GM19467 (cell line): Measurements from ENCODE around the gene P2RX3.

Source experiments
- ATAC-seq: cut with Tn5 transposase; IDR thresholded peaks from one replicate; pipeline ENCODE4 v1.9.1; 2021; ENCODE audit warnings: mild to moderate bottlenecking, moderate library complexity; ENCODE audit not compliant: unreplicated experiment

Gene P2RX3

DNA sequence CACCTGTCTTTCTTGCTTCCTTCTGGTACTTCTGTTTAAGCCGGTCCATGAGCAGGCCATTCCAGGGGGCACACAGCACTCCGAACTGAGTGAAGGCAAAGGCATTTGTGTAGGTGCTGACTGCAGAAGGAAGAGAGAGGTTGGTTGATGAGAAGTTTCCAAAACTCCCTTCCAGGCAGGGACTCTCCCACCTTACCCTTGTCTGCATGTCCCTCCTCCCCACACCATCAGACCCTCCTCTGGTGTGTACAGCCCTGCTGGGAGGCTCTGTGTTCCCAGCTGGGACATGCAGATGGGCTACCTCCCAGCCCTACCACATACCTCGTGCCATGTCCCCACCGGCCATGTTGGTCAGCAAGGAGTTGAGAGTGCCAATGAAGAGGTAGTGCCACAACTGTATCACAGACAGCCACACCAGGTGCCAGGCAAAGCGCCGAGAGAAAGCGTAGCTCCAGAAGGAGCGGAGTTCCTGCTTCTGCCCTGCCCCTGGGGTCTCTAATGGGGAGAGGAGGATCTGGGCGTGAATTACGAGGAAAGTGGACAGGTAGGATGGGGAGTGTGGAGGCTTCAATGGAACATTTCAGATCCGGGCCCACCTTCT lies 76.6 kb downstream of the P2RX3 start:
- ATAC-seq, result no peak

DNA sequence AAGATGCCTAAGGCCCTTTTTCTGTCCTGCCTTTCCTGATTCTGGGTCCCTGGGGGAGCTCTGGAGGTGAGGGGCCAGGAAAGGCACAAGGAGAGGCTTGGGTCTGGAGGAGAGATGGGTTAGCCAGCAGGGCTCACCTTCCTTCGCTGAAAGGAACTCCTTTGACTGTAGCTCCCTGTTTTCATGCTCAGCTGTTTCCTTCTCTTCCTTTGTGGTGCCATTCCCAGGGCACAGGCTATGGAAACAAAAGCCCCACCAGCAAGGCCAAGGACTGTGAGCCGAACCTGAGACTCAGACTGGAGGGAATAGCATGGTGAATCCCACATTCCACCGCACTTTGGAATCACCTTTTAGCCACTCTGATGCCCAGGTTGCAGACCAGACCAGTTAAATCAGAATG lies 78.3 kb downstream of the P2RX3 start:
- ATAC-seq, result no peak

DNA sequence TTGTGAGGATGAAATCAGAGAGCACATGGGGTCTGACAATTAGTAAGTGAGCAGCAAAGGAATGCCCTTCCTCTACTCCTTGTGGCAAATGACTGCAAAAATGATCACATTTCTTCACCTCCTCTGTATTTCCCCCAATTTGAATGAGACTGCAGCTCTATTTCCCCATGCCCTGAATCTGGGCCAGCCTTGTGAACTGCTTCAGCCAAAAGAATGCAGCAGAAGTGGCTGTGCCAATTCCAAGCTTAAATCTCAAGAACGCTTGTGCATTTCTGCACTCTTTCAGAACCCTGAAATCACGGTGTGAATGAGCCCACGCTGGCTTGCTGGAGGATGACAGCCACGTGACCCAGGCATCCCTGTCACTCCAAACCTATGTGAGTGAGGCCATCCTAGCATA lies 78.9 kb downstream of the P2RX3 start:
- ATAC-seq, result no peak

DNA sequence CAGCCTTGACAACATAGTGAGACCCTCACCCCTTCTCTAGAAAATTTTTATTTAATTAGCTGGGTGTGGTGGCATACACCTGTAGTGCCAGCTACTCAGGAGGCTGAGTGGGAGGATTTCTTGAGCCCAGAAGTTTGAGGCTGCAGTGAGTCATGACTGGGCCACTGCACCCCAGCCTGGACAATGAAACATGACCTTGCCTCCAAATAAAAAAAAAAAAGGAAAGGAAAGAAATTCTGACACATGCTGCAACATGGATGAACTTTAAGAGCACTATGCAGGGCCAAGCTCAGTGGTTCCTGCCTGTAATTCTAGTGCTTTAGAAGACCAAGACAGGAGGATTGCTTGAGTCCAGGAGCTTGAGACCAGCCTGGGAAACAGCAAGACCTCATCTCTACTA lies 80.0 kb downstream of the P2RX3 start:
- no peak for ATAC-seq

- ATAC-seq, result no peak
These were observed 81.0 kb downstream of the P2RX3 start for GRCh38 chr11:57419146-57419545.

DNA sequence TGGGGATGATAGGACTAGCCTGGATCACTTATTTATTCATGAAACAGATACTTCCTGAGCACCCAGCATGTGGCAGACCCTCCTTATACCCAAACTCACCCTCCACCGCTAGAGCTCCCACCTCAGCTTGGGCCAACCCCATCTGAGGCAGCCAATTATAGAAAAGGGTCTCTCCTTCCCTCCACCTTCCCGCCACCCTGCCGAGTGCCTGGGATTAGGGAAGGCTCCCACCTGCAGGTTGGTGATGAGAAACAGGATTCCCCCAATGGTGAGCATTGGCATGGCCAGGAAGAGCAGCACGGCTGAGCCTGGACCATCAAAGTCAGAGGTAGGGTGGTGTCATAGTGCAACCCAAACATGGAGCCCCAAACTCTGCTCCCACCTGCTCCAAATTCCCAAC lies 82.9 kb downstream of the P2RX3 start:
- no peak for ATAC-seq

DNA sequence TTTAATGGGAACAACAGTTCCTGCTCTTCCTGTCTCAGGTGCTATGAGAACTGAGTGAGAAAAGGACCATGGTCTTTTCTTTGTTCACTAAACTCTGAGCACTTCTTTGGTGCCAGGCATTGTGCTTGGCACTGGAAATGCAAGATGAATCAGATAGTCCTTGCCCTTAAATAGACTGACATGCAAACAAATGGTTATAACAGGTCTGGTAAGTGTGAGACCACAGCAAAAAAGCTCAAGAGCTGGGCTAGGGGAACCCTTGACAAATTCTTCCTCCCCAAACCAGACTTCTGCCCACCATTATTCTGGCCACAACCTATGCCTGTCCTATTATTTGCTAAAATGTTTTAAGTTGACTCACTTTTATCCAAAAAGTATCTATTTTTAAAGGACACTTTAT lies 83.7 kb downstream of the P2RX3 start:
- ATAC-seq, result no peak
